WTC11 (cell line): ENCODE measurements around the gene RNF224. TPM values are rescaled to one million over a fixed set of nuclear protein-coding genes. Genes with fewer than 3 reads are reported as not detected.
"Not testable (repeated sequence)": the region's sequence is repeated elsewhere in the genome, so short reads cannot be mapped to it uniquely, and the experiment has no call there.

Experiments
- ATAC-seq: fragments of 200-7000 bp; cut with Tn5 transposase; 2 replicates; pipeline ENCODE4 v1.10.0; 2021; ENCODE audit warnings: mild to moderate bottlenecking, moderate library complexity
- CTCF ChIA-PET: fragments of 300-600 bp; sonication (Branson Sonifier 250); formaldehyde crosslinking; loops from one replicate; lab custom pipeline; 2021; ENCODE audit warnings: antibody characterized with exemption; lab: Charles Lee
- POLR2A ChIA-PET: fragments of 350-600 bp; sonication (Branson Sonifier 250); formaldehyde crosslinking; loops from one replicate; lab custom pipeline; 2021; ENCODE audit warnings: antibody characterized with exemption; lab: Charles Lee
- DNase-seq: peaks from one replicate; pipeline ENCODE4 v3.0.0; 2021; ENCODE audit warnings: low spot score
- H3K27ac Mint-ChIP-seq: 2 replicates; pipeline ENCODE4 v1.8.0; 2021; ENCODE audit warnings: mixed read lengths
- H3K27me3 Mint-ChIP-seq: 2 replicates; pipeline ENCODE4 v1.8.0; 2021; ENCODE audit warnings: low read depth, mild to moderate bottlenecking, moderate library complexity, mixed read lengths
- H3K36me3 Mint-ChIP-seq: 2 replicates; pipeline ENCODE4 v1.8.0; 2021; ENCODE audit warnings: mixed read lengths
- H3K4me1 Mint-ChIP-seq: 2 replicates; pipeline ENCODE4 v1.8.0; 2022; ENCODE audit warnings: mixed read lengths
- H3K4me3 Mint-ChIP-seq: 2 replicates; pipeline ENCODE4 v1.8.0; 2021; ENCODE audit warnings: mild to moderate bottlenecking, moderate library complexity, mixed read lengths
- H3K9me3 Mint-ChIP-seq: 2 replicates; pipeline ENCODE4 v1.8.0; 2021; ENCODE audit warnings: mixed read lengths
- ATF2 ChIP-seq: sonication (generic); formaldehyde crosslinking; IDR thresholded peaks from 2 replicates; pipeline ENCODE4 v1.8.1; 2022; ENCODE audit warnings: low read depth, missing genetic modification reagents, borderline replicate concordance
- CREM ChIP-seq: sonication (generic); formaldehyde crosslinking; IDR thresholded peaks from 2 replicates; pipeline ENCODE4 v1.8.1; 2022; ENCODE audit warnings: mild to moderate bottlenecking, missing genetic modification reagents, moderate library complexity
- CTCF ChIP-seq: fragments of 200-600 bp; IDR thresholded peaks from 2 replicates; pipeline ENCODE4 v1.8.0; 2022; ENCODE audit warnings: antibody characterized with exemption
- E2F4 ChIP-seq: sonication (generic); formaldehyde crosslinking; IDR thresholded peaks from 2 replicates; pipeline ENCODE4 v1.8.1; 2022; ENCODE audit warnings: low read depth, mild to moderate bottlenecking, moderate library complexity, missing genetic modification reagents, borderline replicate concordance
- GABPB1 ChIP-seq: sonication (generic); formaldehyde crosslinking; IDR thresholded peaks from 2 replicates; pipeline ENCODE4 v1.8.1; 2023; ENCODE audit warnings: mild to moderate bottlenecking, missing genetic modification reagents
- IRF1 ChIP-seq: sonication (generic); formaldehyde crosslinking; IDR thresholded peaks from 2 replicates; pipeline ENCODE4 v1.8.0; 2023; ENCODE audit warnings: missing genetic modification reagents
- PRRX2 ChIP-seq: fragments of 250-450 bp; sonication (Bioruptor Pico); IDR thresholded peaks from 2 replicates; pipeline ENCODE4 v1.8.0; 2021; ENCODE audit warnings: mild to moderate bottlenecking
- STAT6 ChIP-seq: sonication (generic); formaldehyde crosslinking; conservative IDR thresholded peaks from 2 replicates; pipeline ENCODE4 v1.8.1; 2023; ENCODE audit warnings: mild to moderate bottlenecking, low read depth, missing genetic modification reagents, moderate library complexity
- USF1 ChIP-seq: sonication (generic); formaldehyde crosslinking; IDR thresholded peaks from 2 replicates; pipeline ENCODE4 v1.8.0; 2022; ENCODE audit warnings: mild to moderate bottlenecking, missing genetic modification reagents
- ZNF219 ChIP-seq: sonication (generic); formaldehyde crosslinking; IDR thresholded peaks from 2 replicates; pipeline ENCODE4 v1.8.0; 2023; ENCODE audit warnings: missing genetic modification reagents, mild to moderate bottlenecking, borderline replicate concordance
- ZNF512 ChIP-seq: sonication (generic); formaldehyde crosslinking; IDR thresholded peaks from 2 replicates; pipeline ENCODE4 v1.8.1; 2022; ENCODE audit warnings: missing genetic modification reagents, borderline replicate concordance
- total RNA-seq: library from RNA; stranded (reverse); gene quantifications from 3 replicates; pipeline ENCODE4 v1.2.3, GENCODE V29; 2021

The RNF224 gene
- total RNA-seq, 1 experiment from 2014 or later, result 0.59 TPM

GRCh38 chr9:137242269-137243203 is 15.2 kb downstream of the RNF224 start (continued):
- TF ChIP-seq CTCF (no peak), USF1 (CRISPR knock-in tag) (no peak), STAT6 (CRISPR knock-in tag) (no peak), IRF1 (CRISPR knock-in tag) (no peak), ZNF219 (CRISPR knock-in tag) (no peak), CREM (CRISPR knock-in tag) (no peak), GABPB1 (CRISPR knock-in tag) (no peak), ATF2 (CRISPR knock-in tag) (no peak), ZNF512 (CRISPR knock-in tag) (no peak), E2F4 (CRISPR knock-in tag) (no peak), PRRX2 (CRISPR knock-in tag) (no peak)

GRCh38 chr9:137243266-137243625 is 15.9 kb downstream of the RNF224 start:
- Mint-ChIP-seq H3K36me3 (peaks cover 20% of the 10 kb centered on the region), H3K4me3 (peak overlapping the region; percentile 81), H3K4me1 (peaks cover 35% of the 10 kb centered on the region)
- not testable (repeated sequence) for H3K27ac Mint-ChIP-seq, H3K27me3 Mint-ChIP-seq, DNase-seq, H3K9me3 Mint-ChIP-seq, ATAC-seq
- ChIA-PET POLR2A (interaction anchor here (1.2 kb wide), 1 partner anchor 11 kb away, joined by 3 read pairs; no protein-coding TSS in a partner anchor), CTCF (interaction anchor here (2.1 kb wide), 1 partner anchor 8 kb away, joined by 7 read pairs; no protein-coding TSS in a partner anchor)
